ENCODE measurements around the gene CDH4. TPM values are rescaled to one million over a fixed set of nuclear protein-coding genes. Genes with fewer than 3 reads are reported as not detected.

Gene CDH4
- total RNA-seq, 2 experiments from 2014 or later = 0.10 to 0.15 TPM

DNA sequence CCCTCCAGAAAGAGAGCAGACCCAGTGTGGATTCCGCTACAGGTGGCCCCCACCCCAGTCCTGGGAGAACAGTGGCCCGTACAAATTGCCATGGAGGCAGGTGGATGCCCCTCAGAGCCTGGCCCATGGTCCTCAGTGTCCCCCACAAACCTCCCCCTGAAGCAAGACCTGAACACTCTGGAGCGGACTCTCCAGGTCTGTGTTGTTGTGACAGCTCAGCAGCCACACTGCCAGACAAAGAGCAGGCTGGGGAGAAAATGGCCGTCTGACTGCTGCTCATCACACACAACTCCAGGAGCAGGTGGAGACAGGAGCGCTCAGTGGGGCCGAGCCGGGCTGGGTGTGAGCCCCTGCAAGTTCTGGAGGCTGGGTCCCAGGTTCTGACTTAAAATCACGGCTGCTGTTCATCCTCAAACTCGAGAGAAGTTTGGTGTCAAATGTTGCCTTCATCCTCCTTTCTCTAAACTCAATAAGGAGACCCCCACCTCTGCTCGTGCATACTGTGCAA, 241.8 kb downstream of the CDH4 start:
- Mint-ChIP-seq H3K4me1 (ENCODE audit: low read depth) (no peaks in the 10 kb centered on the region), H3K9me3 (no peaks in the 10 kb centered on the region), H3K36me3 (ENCODE audit: low read depth) (no peaks in the 10 kb centered on the region), H3K4me3 (no peak overlapping the region), H3K27ac (no peak overlapping the region), H3K27me3 (ENCODE audit: low read depth) (no peaks in the 10 kb centered on the region)
- CTCF ChIA-PET = no interaction called here
- DNase-seq = no peak
- intact Hi-C loops (cut with micrococcal nuclease) = no loop called here

DNA sequence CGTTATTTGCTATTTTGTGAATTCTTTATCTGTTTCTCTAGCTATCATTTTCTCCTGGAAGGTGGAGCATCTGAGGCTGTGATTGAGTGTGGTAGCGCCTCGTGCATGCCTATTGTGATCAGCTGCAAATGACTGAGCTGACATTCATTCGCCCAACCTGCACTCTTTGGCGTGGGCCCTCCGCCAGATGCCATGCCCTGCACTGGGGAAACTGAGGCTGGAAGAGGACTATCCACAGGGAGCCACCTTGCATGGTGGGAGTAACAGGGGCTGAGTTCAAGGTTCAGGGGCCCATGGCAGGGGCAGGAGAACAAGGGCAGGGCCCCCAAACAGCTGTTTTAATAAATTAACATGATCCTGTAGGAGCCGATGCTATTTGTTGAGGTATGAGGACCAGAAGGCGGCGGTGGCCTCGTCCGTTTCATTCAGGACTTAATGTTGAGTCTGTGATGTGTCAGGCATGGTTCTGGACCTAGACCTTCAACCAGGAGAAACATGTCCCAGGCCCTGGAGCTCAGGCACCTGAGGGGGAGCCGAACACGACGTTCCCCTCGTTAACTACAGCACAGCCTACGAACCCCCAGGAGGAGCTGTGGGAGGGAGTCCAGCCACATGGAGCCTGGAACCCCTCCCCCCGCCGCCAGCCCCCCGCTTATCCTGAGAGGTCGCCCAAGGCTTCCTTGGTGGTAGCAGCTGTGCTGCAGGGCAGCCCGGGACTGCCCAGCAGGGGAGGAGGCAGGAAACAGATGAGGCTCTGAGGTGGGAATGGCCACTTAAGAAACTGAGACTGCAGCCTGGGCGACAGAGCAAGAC, 242.9 kb downstream of the CDH4 start:
- H3K4me1 Mint-ChIP-seq (ENCODE audit: low read depth) = no peaks in the 10 kb centered on the region
- no peak for DNase-seq
- no peak overlapping the region for H3K4me3 Mint-ChIP-seq
- no peak overlapping the region for H3K27ac Mint-ChIP-seq
- no peaks in the 10 kb centered on the region for H3K27me3 Mint-ChIP-seq (ENCODE audit: low read depth)
- CTCF ChIA-PET = no interaction called here
- no peaks in the 10 kb centered on the region for H3K9me3 Mint-ChIP-seq
- H3K36me3 Mint-ChIP-seq (ENCODE audit: low read depth) = no peaks in the 10 kb centered on the region
- intact Hi-C loops (cut with micrococcal nuclease) = no loop called here

DNA sequence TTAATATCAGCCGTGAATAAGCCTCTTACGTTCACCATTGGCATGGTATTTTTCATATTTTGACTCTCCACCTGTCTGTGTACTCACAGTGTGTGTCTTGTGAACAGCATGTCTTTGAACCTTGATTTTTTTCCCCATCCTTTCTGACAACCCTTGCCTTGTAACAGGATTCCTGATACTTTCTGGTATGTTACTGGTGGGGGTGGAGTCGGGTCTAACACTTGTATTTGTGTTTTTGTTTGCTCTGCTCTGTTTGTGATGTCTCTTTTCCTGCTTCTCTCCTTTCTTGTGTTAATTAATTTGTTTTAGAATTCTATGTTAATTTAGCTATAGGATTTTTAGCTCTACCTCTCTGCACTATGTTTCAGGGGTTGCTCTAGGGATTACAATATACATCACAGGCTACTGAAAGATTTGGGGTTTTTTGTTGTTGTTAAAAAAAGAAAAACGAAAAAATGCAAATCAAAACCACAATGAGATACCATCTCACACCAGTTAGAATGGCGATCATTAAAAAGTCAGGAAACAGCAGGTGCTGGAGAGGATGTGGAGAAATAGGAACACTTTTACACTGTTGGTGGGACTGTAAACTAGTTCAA, 245.1 kb downstream of the CDH4 start:
- Mint-ChIP-seq H3K4me1 (ENCODE audit: low read depth) (peaks cover 12% of the 10 kb centered on the region), H3K27ac (no peak overlapping the region), H3K9me3 (no peaks in the 10 kb centered on the region), H3K36me3 (ENCODE audit: low read depth) (no peaks in the 10 kb centered on the region), H3K4me3 (no peak overlapping the region), H3K27me3 (ENCODE audit: low read depth) (no peaks in the 10 kb centered on the region)
- DNase-seq = no peak
- CTCF ChIA-PET = no interaction called here
- intact Hi-C loops (cut with micrococcal nuclease) = no loop called here

DNA sequence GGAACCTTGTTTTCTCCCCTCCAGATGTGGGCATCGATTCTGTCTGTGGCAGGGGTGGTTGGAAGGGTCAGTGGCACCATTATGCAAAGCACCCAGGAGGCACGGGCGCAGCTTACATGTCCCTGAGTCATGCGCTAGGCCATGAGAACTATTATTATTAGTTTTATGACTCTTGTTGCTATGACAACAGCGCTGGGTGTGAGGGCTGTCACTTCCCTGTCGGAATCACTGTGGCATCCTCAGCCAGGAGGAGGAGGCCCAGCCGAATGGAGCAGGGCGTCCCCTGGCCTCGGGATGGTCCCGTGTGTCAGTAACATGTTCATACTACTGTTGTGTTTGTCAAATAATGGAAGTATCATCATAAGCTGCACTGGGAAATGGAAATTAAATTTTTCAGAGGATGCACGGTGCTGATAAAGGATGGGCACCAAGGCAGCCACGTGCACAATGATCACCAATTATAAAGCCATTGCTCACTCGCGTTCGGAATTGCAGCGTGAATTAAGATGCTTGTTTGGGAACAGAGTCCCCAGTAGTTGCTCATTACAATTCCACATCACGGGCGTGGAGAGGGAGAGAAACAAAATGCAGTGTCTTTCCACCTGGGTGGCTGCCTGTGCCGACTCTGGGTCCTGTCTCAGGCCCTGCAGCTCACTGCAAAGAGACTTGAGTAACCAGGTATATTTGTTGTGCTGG, 247.9 kb downstream of the CDH4 start:
- Mint-ChIP-seq H3K36me3 (ENCODE audit: low read depth) (no peaks in the 10 kb centered on the region), H3K27me3 (ENCODE audit: low read depth) (no peaks in the 10 kb centered on the region), H3K9me3 (no peaks in the 10 kb centered on the region), H3K27ac (no peak overlapping the region), H3K4me3 (no peak overlapping the region), H3K4me1 (ENCODE audit: low read depth) (peaks cover 15% of the 10 kb centered on the region)
- no peak for DNase-seq
- intact Hi-C loops (cut with micrococcal nuclease) = no loop called here
- CTCF ChIA-PET = no interaction called here

DNA sequence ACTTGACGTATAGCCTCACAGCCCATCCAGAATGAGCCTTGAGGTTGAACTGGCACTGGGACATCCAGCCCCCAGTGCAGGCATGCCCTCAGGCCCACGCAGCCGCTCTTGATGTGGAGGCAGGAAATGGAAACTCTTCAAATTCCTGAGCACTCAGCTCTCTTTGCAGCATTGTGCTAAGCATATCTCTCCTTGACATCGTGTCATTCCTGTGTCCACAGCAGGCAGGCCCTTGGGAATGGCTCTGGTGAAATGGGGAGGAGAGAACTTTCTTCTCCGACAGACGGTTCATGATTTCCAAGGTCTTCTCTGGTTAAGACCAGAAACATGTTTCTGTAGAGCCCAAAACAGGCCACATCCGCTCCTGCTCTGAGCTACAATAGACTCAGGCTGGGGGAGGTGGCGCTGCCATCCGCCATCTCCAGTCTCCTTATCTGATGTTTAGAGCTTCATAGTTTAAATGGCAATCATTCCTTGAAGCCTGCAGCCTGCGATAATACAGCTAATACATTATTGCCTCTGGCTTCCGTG, 248.8 kb downstream of the CDH4 start:
- Mint-ChIP-seq H3K4me1 (ENCODE audit: low read depth) (peaks cover 15% of the 10 kb centered on the region), H3K27me3 (ENCODE audit: low read depth) (no peaks in the 10 kb centered on the region), H3K4me3 (peak overlapping the region; percentile 12), H3K9me3 (no peaks in the 10 kb centered on the region), H3K27ac (peak overlapping the region; percentile 70), H3K36me3 (ENCODE audit: low read depth) (no peaks in the 10 kb centered on the region)
- CTCF ChIA-PET = no interaction called here
- intact Hi-C loops (cut with micrococcal nuclease) = no loop called here
- peak; percentile 45 for DNase-seq

DNA sequence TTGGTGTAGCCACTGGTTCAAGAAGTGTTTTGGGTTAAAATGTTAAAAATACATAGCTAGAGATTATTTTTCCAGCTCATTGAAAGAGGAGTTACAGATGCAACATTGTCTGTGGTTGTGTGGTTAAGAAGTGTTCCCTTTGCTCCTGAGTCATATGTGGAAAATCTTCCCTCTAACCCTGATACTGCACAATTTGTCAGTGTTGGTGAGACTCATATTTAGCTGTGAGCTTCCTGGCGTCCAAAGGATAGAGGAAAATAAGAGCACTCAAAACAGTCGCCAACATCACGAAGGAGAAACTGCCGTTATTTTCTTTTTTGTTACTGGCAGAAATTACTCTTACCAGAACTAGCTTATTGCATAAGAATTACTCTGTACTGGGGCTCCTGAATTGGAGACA, 250.4 kb downstream of the CDH4 start:
- intact Hi-C loops (cut with micrococcal nuclease) = no loop called here
- CTCF ChIA-PET = no interaction called here
- Mint-ChIP-seq H3K27ac (no peak overlapping the region), H3K4me3 (no peak overlapping the region), H3K4me1 (ENCODE audit: low read depth) (peaks cover 15% of the 10 kb centered on the region), H3K9me3 (no peaks in the 10 kb centered on the region), H3K36me3 (ENCODE audit: low read depth) (no peaks in the 10 kb centered on the region), H3K27me3 (ENCODE audit: low read depth) (no peaks in the 10 kb centered on the region)
- DNase-seq = no peak

DNA sequence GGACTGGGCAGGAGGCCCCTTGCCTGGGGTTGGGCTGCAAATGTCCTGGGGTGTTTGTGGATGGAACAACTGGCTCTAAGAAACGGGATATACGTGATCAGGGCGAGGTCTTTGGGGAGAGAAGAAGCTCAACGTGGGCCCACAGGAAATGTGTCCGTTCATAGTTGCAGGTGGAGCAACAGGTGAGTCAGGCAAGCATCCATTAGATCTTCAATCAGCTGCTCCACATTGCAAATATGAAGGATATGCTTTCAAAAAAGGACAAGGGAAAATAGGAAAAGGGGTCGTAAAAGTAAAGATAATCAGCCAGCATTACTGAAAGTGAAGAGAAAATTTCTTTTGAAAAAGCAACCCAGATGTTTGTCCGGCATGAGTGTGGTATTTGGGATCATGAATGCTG, 251.0 kb downstream of the CDH4 start:
- intact Hi-C loops (cut with micrococcal nuclease) = no loop called here

DNA sequence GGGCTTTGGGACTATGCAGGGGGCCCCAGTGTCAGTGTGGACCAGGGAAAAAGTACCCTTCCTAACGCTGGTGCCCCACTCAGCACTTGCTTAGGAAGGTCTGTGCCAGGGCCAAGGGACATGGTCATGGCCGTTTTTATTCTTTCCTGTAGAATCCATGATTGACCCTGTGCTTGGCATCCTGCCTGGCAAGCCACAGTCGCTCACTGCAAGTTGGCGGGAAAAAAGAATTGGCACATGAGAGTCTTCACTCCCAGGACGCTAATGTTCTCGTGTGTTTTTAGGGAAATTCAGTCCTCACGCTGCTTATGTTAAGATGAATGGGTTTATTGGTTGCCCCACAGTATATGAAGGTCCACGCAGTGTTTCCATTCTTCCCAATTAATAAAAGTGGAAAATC, 253.4 kb downstream of the CDH4 start:
- no peak for DNase-seq
- Mint-ChIP-seq H3K36me3 (ENCODE audit: low read depth) (no peaks in the 10 kb centered on the region), H3K9me3 (no peaks in the 10 kb centered on the region), H3K27ac (no peak overlapping the region), H3K27me3 (ENCODE audit: low read depth) (no peaks in the 10 kb centered on the region), H3K4me1 (ENCODE audit: low read depth) (peaks cover 16% of the 10 kb centered on the region), H3K4me3 (no peak overlapping the region)
- intact Hi-C loops (cut with micrococcal nuclease) = no loop called here
- CTCF ChIA-PET = no interaction called here

More for the DNA sequence above, 251.0 kb downstream of the CDH4 start:
- no peak overlapping the region for H3K4me3 Mint-ChIP-seq
- CTCF ChIA-PET = no interaction called here
- no peaks in the 10 kb centered on the region for H3K9me3 Mint-ChIP-seq
- H3K36me3 Mint-ChIP-seq (ENCODE audit: low read depth) = no peaks in the 10 kb centered on the region
- DNase-seq = no peak
- peaks cover 15% of the 10 kb centered on the region for H3K4me1 Mint-ChIP-seq (ENCODE audit: low read depth)
- no peaks in the 10 kb centered on the region for H3K27me3 Mint-ChIP-seq (ENCODE audit: low read depth)
- H3K27ac Mint-ChIP-seq = no peak overlapping the region

DNA sequence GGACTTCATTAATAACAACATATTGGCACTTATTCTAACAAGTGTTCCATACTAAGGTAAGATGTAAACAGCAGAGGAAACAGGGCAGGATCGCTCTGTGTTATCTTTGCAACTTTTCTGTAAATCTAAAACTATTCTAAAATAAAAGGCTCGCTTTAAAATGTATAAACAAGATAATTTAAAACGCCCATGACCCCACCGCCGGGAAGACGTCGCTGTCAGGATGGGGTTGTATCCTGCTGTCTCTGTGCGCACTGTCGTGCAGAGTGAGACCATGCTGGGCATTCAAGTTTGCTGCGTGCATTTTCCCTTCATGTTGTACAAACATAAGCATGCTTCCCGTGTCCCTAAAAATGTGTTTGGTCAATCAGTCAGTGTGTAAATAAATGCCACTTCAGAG, 255.7 kb downstream of the CDH4 start:
- H3K27ac Mint-ChIP-seq = no peak overlapping the region
- no peaks in the 10 kb centered on the region for H3K27me3 Mint-ChIP-seq (ENCODE audit: low read depth)
- peaks cover 1% of the 10 kb centered on the region for H3K4me1 Mint-ChIP-seq (ENCODE audit: low read depth)
- H3K9me3 Mint-ChIP-seq = no peaks in the 10 kb centered on the region
- no peaks in the 10 kb centered on the region for H3K36me3 Mint-ChIP-seq (ENCODE audit: low read depth)
- CTCF ChIA-PET = no interaction called here
- intact Hi-C loops (cut with micrococcal nuclease) = no loop called here
- H3K4me3 Mint-ChIP-seq = no peak overlapping the region
- no peak for DNase-seq

DNA sequence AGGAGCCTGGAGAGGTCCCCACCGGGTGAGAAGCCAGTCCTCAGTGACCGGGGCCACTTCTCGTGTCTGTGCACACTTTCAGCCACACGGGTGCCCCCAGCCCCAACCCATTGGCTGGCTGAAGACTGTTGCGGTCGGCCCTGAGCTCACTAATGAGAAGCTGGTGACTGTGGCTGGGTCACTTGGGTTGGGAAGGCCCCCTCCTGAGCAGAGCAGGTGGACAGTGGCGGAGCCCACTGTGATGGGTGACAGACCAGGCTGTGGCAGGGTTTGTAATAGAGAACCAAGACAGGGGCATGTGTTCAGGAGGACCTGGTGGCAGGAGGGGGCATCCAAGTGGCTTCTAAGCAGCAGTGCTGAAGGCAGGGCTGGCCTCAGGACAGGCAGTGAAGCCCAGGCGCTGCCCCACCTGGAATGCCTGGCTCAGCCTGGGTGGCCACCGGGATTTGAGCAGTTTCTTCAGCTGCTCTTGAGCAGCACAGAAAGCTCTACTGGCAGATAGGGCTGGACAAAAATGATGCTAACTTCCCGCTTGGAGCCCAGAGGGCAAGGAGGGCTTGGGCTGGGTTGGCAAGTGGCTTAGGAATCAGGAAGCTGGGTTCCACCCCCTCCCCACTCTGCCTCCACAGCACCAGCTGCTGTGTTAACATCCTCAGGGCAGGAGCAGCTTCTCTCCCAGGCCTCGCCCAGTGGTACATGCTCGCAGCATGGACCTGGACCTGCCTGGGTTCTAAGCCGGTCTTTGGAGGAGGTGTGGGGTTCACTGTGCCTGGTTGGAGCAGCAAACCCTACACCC, 256.4 kb downstream of the CDH4 start:
- Mint-ChIP-seq H3K36me3 (ENCODE audit: low read depth) (no peaks in the 10 kb centered on the region), H3K27ac (no peak overlapping the region), H3K4me1 (ENCODE audit: low read depth) (peaks cover 1% of the 10 kb centered on the region), H3K4me3 (no peak overlapping the region), H3K27me3 (ENCODE audit: low read depth) (no peaks in the 10 kb centered on the region), H3K9me3 (no peaks in the 10 kb centered on the region)
- DNase-seq = no peak
- CTCF ChIA-PET = no interaction called here
- intact Hi-C loops (cut with micrococcal nuclease) = no loop called here

DNA sequence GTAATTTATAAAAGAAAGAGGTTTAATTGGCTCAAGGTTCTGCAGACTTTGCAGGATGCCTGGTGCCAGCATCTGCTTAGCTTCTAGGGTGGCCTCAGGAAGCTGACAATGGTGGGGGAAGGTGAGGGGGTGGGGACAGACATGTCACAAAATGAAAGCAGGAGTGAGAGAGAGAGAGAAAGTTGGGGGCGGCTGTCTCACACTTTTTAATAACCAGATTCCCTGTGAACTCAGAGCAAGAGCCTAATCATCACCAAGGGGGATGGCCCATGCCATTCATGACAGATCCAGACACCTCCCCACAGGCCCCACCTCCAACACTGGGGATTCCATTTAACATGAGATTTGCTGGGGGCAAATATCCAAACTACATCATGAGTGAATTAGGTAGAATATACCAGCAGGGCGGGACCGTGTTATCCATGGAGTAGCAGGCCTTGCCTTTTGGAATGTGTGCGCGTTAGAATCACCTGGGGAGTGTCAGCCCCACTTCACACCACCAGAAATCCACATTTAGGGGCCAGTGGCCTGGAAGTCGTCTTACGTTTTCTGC, 258.8 kb downstream of the CDH4 start:
- H3K4me1 Mint-ChIP-seq (ENCODE audit: low read depth) = peaks cover 1% of the 10 kb centered on the region
- no peak overlapping the region for H3K4me3 Mint-ChIP-seq
- no peak overlapping the region for H3K27ac Mint-ChIP-seq
- CTCF ChIA-PET = no interaction called here
- no peaks in the 10 kb centered on the region for H3K9me3 Mint-ChIP-seq
- no peaks in the 10 kb centered on the region for H3K36me3 Mint-ChIP-seq (ENCODE audit: low read depth)
- intact Hi-C loops (cut with micrococcal nuclease) = no loop called here
- no peaks in the 10 kb centered on the region for H3K27me3 Mint-ChIP-seq (ENCODE audit: low read depth)
- peak; percentile 39 for DNase-seq

DNA sequence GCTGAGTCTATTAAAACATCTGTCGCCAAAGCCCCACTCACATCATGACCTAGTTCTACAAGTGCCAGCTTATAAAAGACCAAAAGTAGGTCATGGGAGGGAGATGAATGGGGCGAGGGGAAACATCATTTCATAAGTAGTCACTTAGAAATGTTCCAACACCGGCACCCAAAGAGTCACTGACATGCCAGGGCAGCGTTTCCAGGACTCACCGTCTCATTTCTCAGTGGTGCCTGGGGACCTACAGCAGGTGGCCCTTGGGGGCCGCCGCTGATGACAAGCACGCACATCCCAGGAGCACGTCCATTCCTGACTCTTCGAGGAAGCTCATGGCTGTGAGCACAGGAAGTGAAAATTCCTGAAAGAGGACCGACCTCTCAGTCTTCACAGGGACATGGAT, 260.4 kb downstream of the CDH4 start:
- H3K27me3 Mint-ChIP-seq (ENCODE audit: low read depth) = no peaks in the 10 kb centered on the region
- CTCF ChIA-PET = no interaction called here
- H3K36me3 Mint-ChIP-seq (ENCODE audit: low read depth) = no peaks in the 10 kb centered on the region
- intact Hi-C loops (cut with micrococcal nuclease) = no loop called here
- no peak overlapping the region for H3K27ac Mint-ChIP-seq
- no peak overlapping the region for H3K4me3 Mint-ChIP-seq
- H3K4me1 Mint-ChIP-seq (ENCODE audit: low read depth) = peaks cover 1% of the 10 kb centered on the region
- DNase-seq = no peak
- H3K9me3 Mint-ChIP-seq = no peaks in the 10 kb centered on the region
